Motor neuron (in vitro differentiated cells): Measurements from ENCODE around the gene ERFL. TPM values are rescaled to one million over a fixed set of nuclear protein-coding genes. Genes with fewer than 3 reads are reported as not detected.

Experiments used
- ATAC-seq, 8 experiments: fragments of 200-7000 bp; cut with Tn5 transposase; replicated peaks in 6 of 8; 2 replicates each; pipeline ENCODE4 v1.8.0; 2021; ENCODE audit warnings: mild to moderate bottlenecking in 8 of 8, moderate library complexity in 8 of 8
- H3K27ac ChIP-seq, 2 donors: fragments of 250-450 bp; sonication (Bioruptor Pico); 2 replicates each; pipeline ENCODE4 v1.9.0; 2021; ENCODE audit warnings: antibody characterized with exemption in 2 of 2, mild to moderate bottlenecking in 2 of 2, moderate library complexity in 1 of 2
- H3K4me1 ChIP-seq, 2 donors: fragments of 250-450 bp; sonication (Bioruptor Pico); replicated peaks in 1 of 2; 2 replicates each; pipeline ENCODE4 v1.6.1; 2021; ENCODE audit warnings: antibody characterized with exemption in 2 of 2, mild to moderate bottlenecking in 2 of 2, moderate library complexity in 1 of 2
- H3K4me3 ChIP-seq, 5 donors: fragments of 250-450 bp; sonication (Bioruptor Pico); 2 replicates each; pipeline ENCODE4 v1.9.0; 2021; ENCODE audit warnings: antibody characterized with exemption in 5 of 5, mild to moderate bottlenecking in 5 of 5, moderate library complexity in 4 of 5
- WGBS, 10 experiments: fragments of 450-650 bp; shearing (Covaris generic); methylation state at CpG; one replicate each; pipeline ENCODE4 v1.0.0; 2022; 5-methylcytosine and 5-hydroxymethylcytosine counted together
- in situ Hi-C, 9 experiments: fragments of 400-800 bp; cut with MboI; loops; one replicate each; pipeline ENCODE4 v1.15.0; 2021; ENCODE audit warnings: low sequenced_read_pairs in 9 of 9, low pct_unique_long_range_greater_than_20kb in 2 of 9; ENCODE audit not compliant: unreplicated experiment in 9 of 9
- total RNA-seq, 8 experiments: library from RNA; unstranded; fragments of 300-600 nt; gene quantifications; 2 replicates each; pipeline versions ENCODE4 v1.2.3 to v1.2.4, GENCODE V29; 2022

The ERFL gene
- total RNA-seq, 8 experiments from 2014 or later, result 0.25 to 1.8 (median 0.59) TPM

GRCh38 chr19:41890936-41891335 lies 37.3 kb downstream of the ERFL start:
- WGBS, 10 experiments, result 79 to 100% (median 92%) methylated on average over 2 to 4 of the region's 4 CpGs; no CpG with 5 or more reads in 5 of the 10 experiments
- no peak overlapping the region for H3K27ac ChIP-seq
- no peak overlapping the region for H3K4me3 ChIP-seq
- no peak for ATAC-seq
- in situ Hi-C loops, result no loop called here
- H3K4me1 ChIP-seq, result no peaks in the 10 kb centered on the region

DNA sequence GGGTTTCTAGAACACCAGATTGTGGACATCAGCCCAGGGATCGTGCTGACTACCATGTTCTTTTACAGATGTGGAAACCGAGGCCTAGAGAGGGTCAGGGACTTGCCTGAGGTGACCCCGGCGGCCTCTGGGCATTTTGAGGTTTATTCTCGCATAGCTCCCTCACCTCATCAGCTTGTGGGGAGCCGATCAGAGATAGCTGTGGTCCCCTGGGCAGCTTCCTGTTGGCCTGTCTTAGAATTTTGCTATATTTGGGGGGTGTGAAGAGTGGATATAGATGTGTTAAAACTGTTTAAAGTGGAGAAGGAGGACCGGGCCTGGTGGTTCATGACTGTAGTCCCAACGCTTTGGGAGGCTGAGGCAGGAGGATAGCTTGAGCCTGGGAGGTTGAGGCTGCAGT lies 38.4 kb downstream of the ERFL start:
- Histone ChIP-seq H3K4me3 (no peak overlapping the region), H3K27ac (no peak overlapping the region), H3K4me1 (peaks cover 4% of the 10 kb centered on the region in 2 donors)
- in situ Hi-C loops, result loop anchor here in 1 of 9 experiments (10.0 kb wide), 1 partner anchor 65 kb away; the partner anchor contains the start of gene RABAC1
- no peak for ATAC-seq
- 90 to 100% (median 98%) methylated on average over 1 to 4 of the region's 8 CpGs; no CpG with 5 or more reads in 4 of the 10 experiments for WGBS, 10 experiments

- Histone ChIP-seq H3K4me1 (peaks cover 6% of the 10 kb centered on the region in 2 donors), H3K4me3 (no peak overlapping the region), H3K27ac (no peak overlapping the region)
- WGBS, 10 experiments, result 80 to 100% (median 86%) methylated on average over 1 to 2 of the region's 12 CpGs; no CpG with 5 or more reads in 6 of the 10 experiments
- in situ Hi-C loops, result loop anchor here in 1 of 9 experiments (10.0 kb wide), 1 partner anchor 66 kb away; the partner anchor contains the start of gene RABAC1
- no peak for ATAC-seq
Measured at GRCh38 chr19:41888926-41889325, 39.3 kb downstream of the ERFL start.

DNA sequence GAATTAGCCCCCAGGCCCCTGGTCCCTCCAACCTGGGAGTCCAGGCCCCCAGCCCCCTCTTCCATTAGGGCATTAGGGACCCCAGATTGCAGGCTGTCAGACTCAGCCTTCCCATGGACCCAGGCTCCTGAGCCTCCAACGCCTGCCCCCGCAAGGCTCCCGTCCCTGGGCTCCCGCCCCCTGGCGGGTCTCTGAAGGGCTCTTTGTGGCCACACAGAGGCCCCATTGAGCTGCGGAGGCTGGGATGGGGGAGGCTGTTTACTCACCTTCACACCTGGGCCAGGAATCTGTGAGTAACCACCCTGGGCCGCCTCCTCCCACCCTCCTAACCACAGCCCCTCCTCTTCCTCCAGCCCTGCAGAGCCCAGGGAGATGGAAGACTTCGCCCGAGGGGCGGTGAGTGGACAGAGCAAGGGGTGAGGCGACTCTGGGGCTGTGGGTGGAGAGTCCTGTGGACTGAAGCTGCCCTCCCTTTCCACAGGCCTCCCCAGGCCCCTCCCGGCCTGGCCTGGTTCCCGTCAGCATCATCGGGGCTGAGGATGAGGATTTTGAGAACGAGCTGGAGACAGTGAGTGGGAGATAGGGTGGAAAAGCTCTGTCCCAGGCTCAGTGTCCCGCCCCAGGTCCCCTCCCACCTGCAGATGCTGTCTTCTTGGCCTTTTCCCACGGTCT lies 40.4 kb downstream of the ERFL start:
- peak in 2 of 8 experiments; percentile 35 to 39 for ATAC-seq
- Histone ChIP-seq H3K4me3 (no peak overlapping the region), H3K4me1 (peaks cover 9 to 12% of the 10 kb centered on the region in 2 donors), H3K27ac (no peak overlapping the region)
- in situ Hi-C loops, result loop anchor here in 1 of 9 experiments (10.0 kb wide), 1 partner anchor 67 kb away; the partner anchor contains the start of gene RABAC1
- WGBS, 10 experiments, result 60 to 71% methylated on average over 1 to 10 of the region's 17 CpGs; no CpG with 5 or more reads in 8 of the 10 experiments

GRCh38 chr19:41886761-41887710 lies 41.2 kb downstream of the ERFL start:
- Histone ChIP-seq H3K4me3 (no peak overlapping the region), H3K4me1 (peaks cover 9 to 12% of the 10 kb centered on the region in 2 donors), H3K27ac (no peak overlapping the region)
- in situ Hi-C loops, result loop anchor here in 1 of 9 experiments (10.0 kb wide), 1 partner anchor 68 kb away; the partner anchor contains the start of gene RABAC1
- peak in 2 of 8 experiments; percentile 6 to 14 for ATAC-seq
- 35 to 87% (median 74%) methylated on average over 1 to 12 of the region's 13 CpGs; no CpG with 5 or more reads in 2 of the 10 experiments for WGBS, 10 experiments

DNA sequence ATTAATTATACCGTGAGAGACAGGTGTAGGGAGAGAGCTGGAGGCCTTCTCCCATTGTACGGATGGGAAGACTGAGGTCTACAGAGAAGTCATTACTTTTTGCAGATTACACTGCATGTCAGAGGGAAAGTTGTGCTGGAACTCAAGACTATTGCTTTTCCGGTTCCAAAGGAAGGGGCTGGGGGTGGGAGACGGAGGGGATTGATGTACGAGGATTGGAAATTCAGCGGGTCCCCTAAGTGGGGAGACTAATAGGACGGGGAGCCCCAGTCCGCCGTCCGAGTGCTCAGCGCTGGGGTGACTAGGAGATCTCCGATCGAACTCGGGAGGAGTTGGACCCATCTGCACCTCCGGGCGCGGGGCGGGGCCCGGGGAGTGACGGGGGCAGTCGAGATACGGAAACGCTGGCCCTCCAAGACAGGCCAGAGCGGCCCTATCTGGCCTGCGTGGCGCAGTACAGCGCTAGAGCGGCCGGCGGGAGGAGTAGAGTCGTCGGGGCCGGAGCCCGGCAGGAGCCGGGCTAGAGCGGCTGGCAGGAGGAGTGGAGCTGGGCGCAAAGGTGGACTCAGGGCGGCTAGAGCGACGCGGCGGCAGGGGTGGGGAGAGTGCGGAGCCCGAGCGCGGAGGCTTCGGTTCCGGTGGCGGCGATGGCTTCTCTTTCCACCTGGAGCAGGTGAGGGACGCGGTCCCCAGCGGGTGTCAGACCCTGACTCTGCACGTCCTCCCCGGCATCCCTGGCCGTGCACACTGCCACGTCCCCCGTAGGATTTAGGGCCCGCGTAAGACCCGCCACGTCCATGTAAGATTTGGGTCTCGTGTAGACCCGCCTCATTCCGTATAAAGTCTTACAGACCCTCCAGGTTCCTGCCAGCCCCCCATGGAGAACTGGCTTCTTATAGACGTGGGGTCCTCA lies 44.2 kb downstream of the ERFL start:
- 0% methylated on average over 1 to 11 of the region's 66 CpGs; no CpG with 5 or more reads in 2 of the 10 experiments for WGBS, 10 experiments
- in situ Hi-C loops, result loop anchor here in 1 of 9 experiments (10.0 kb wide), 1 partner anchor 71 kb away; the partner anchor contains the start of gene RABAC1
- H3K4me3 ChIP-seq, result peak overlapping the region; percentile 54 to 91 (median 79)
- peaks cover 9 to 12% of the 10 kb centered on the region in 2 donors for H3K4me1 ChIP-seq
- peak overlapping the region in 1 of 2 donors; percentile 73 for H3K27ac ChIP-seq
- ATAC-seq, result peak; percentile 86 to 98 (median 98)

GRCh38 chr19:41883463-41883820 lies 44.8 kb downstream of the ERFL start:
- ATAC-seq, result no peak
- 0 to 6% (median 3%) methylated on average over 2 to 10 of the region's 23 CpGs; no CpG with 5 or more reads in 5 of the 10 experiments for WGBS, 10 experiments
- in situ Hi-C loops, result loop anchor here in 1 of 9 experiments (10.0 kb wide), 1 partner anchor 71 kb away; the partner anchor contains the start of gene RABAC1

DNA sequence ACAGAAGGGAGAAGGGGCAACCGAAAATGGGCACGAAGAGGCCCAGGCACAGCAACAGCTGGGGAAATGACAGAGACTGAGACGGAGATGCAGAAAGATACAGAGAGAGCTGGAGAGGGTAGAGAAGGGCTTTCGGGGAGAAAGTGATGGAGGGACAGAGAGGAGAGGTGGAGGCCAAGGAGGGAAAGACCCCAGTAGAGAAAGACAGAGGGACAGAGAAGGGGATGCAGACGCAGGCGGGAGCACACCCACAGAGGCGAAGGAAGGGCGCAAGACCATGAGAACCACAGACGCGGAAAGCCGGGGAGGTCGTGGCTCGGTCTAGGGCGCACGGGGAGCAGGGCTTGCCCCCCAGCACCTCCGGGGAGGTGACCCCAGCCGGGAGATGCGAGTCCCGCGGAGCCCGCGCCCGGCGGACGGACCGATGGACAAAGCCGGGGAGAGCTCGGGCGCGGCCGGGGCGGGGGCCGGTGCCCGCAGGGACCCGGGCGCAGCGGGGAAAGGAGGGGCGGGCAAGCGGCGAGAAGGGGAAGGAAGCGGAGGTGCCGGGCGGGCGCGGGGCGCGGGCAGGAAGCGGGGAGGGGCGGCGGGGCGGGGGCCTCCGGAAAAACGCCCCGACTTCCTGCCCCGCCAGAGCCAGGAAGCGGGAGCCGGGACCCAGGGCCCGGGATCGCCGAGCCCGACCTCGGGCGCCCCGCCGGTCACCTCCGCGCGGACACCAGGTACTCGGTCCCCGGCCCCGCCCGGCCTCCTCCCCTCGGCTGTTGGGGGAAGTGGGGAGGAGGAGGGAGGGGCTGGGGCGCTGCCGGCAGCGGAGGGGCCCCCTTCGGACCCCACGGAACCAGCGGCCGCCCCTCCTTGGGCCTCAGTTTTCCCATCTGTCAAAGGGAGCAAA lies 45.4 kb downstream of the ERFL start, which contains the start of gene ARHGEF1:
ARHGEF1 (plus strand) TSS at position 617 of the 895 bp plus-strand sequence. CDS start 4,899 bp downstream, outside the sequence.
- H3K4me1 ChIP-seq, result peaks cover 9 to 12% of the 10 kb centered on the region in 2 donors
- in situ Hi-C loops, result loop anchor here in 1 of 9 experiments (10.0 kb wide), 1 partner anchor 72 kb away; the partner anchor contains the start of gene RABAC1
- peak in 1 of 8 experiments; percentile 2 for ATAC-seq
- H3K27ac ChIP-seq, result no peak within 1 kb of the TSS
- peak within 1 kb of the TSS; percentile 54 to 91 (median 79) for H3K4me3 ChIP-seq
- WGBS, 10 experiments, result 0 to 31% (median 14%) methylated on average over 2 to 5 of the region's 80 CpGs

More at GRCh38 chr19:41883463-41883820, 44.8 kb downstream of the ERFL start:
- H3K4me3 ChIP-seq, result peak overlapping the region; percentile 54 to 91 (median 79)
- peaks cover 9 to 12% of the 10 kb centered on the region in 2 donors for H3K4me1 ChIP-seq
- no peak overlapping the region for H3K27ac ChIP-seq

DNA sequence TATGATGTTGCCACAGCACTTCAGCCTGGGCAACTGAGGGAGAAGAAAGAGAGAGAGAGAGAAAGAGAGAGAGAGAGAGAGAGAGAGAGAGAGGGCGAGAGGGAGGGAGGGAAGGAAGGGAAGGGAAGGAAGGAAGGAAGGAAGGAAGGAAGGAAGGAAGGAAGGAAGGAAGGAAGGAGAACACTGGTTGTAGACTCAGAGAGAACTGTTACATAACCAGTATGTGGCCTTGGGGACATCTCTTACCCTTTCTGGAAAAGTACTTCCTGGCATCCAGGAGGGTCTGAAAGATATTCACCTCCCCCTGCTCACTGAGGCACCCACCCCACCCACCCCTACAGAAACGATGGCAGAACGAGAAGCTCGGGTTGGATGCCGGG lies 47.9 kb downstream of the ERFL start:
- in situ Hi-C loops, result loop anchor here in 1 of 9 experiments (10.0 kb wide), 1 partner anchor 74 kb away; the partner anchor contains the start of gene RABAC1
- 40% methylated on average over 1 of the region's 5 CpGs; no CpG with 5 or more reads in 9 of the 10 experiments for whole genome bisulfite sequencing, 10 experiments
- H3K4me1 ChIP-seq, result peaks cover 9 to 12% of the 10 kb centered on the region in 2 donors
- no peak for ATAC-seq
- H3K27ac ChIP-seq, result no peak overlapping the region
- no peak overlapping the region for H3K4me3 ChIP-seq

- Histone ChIP-seq H3K27ac (no peak overlapping the region), H3K4me1 (peaks cover 4 to 7% of the 10 kb centered on the region in 2 donors), H3K4me3 (no peak overlapping the region)
- 56 to 92% (median 67%) methylated on average over 1 to 3 of the region's 7 CpGs; no CpG with 5 or more reads in 6 of the 10 experiments for WGBS, 10 experiments
- no peak for ATAC-seq
- in situ Hi-C loops, result loop anchor here in 2 of 9 experiments (10.0 kb wide), 1 partner anchor 75 kb away; the partner anchor contains the start of gene RABAC1 (in 2 of the 2)
Measured at GRCh38 chr19:41879670-41880328, 48.5 kb downstream of the ERFL start.
